NCI-H510A (cell line): ENCODE data around the gene CXCR1.
"Not testable (repeated sequence)": the region's sequence is repeated elsewhere in the genome, so short reads cannot be mapped to it uniquely, and the experiment has no call there.

Experiments used
- DNase-seq: peaks from one replicate; lab custom pipeline; 2025; lab: John Stamatoyannopoulos, UW

CXCR1 gene

DNA sequence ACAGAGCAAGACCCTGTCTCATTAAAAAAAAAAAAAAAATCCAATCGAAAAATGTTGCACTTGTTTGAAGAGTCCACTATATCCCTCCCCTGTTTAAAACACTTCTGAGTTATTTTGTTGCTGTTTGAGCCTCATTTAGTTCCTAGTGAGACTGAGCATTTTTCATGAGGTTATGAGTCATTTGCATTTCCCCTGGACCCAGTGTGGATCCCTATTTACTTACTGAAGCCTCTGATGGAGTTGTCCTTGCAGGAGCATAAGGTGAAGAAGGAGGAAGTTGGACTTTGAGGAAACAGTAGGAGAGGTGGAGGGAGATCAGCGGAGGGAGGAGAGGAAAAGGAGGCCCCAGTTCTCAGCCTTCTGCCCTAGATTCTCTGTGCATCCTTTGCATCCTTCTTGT, 5.1 kb downstream of the CXCR1 start:
- DNase-seq: no peak

DNA sequence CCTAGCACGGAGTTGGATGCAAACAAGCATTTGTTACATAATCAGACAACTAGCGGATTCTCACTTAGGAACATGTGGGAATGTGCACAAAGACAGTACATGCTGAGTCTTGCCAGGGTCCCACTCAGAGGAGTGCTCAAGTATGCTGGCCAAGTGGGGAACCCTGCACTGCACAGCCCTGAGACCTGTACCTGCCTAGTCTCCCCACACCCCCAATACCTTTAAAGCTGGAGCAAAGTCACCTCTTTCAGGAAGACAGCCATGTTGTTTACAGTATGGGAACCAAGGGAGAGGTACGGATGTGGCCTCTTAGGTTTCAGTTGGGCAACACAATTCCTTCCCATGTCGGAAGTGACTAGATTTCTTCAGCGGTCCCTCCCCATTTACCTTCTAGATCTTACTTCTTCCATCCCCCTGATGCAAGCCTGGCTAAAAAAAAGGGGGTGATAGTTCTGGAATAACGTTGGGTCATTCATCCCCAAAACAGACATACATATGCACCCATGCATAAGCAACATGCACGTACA, 10.7 kb downstream of the CXCR1 start:
- DNase-seq: no peak

DNA sequence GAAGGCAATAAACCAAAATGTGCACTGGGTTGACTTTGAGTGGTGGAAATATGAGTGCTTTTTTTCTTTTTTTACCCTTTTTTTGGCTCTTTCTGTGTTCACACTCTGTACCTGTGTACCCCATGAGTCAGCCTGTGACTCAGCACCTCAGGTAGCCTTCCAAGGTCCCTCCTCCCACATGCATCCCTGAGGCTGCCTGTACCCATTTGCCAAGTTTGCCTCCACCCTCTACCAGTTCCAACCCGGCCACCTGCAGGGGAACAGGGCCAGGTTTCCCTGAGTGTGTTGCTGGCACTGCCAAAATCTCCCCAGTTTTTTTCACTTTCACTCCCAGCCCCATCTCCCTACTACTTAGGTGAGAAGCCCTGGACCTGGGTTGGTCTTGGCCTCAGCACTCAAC, 14.0 kb downstream of the CXCR1 start:
- no peak for DNase-seq

DNA sequence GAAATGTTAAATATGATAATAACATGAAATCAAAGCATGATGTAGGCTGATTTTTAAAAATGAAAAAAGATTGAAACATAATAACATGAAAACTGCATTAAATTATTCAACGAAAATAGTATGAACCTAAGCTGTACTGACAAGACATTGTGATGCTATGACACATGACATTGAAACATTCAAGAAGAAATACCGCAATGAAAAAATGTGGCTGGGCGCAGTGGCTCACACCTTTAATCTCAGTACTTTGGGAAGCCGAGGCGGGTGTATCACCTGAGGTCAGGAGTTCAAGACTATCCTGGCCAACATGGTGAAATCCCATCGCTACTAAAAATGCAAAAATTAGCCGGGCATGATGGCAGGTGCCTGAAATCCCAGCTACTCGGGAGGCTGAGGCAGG, 14.6 kb downstream of the CXCR1 start:
- DNase-seq: no peak

DNA sequence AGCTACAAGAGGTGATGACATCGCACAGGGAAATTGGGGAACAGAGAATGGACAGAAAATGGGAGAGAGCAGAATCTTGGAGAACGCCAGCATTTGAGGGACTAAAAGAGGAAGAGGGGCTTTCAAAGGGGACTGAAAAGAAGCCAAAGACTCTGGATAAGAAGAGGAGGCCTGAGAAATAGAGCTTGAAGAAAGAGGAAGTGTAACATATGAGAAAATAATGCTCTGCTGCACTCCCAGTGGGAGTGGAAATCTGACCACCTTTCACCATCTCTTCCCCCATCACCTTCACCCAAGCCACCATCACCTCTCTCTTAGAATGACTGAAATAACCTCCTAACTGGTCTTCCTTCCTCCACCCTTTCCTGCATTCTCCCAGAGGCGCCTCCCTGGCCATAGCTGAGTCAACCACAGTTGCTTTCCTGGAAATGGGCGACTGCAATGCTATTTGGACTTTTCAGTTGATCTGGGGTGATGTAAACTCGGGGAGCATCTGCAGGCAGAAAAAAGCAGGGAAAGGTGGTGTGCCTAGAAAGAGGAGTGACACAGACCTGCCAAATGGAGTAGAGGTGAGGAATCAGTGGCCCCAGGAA, 16.8 kb downstream of the CXCR1 start:
- DNase-seq: no peak

DNA sequence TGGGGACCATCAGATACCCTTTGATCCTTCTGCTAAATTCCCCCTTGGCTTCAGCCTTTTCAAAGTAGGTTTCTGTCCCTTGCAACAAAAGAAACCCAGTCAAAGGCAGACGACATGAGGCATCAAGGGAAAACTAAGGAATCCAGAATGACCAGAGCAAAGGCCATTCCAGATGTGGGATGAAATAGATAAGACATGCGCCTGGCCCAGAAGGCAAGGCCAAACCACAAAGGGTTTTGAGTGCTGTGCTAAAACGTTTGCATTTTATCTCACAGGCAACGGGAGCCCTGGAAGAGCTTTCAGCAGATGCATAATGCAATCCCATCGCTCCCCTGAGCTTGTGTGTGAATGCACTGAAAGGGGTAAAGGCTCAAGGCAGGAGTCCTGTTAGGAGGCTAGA, 17.7 kb downstream of the CXCR1 start:
- DNase-seq: no peak

DNA sequence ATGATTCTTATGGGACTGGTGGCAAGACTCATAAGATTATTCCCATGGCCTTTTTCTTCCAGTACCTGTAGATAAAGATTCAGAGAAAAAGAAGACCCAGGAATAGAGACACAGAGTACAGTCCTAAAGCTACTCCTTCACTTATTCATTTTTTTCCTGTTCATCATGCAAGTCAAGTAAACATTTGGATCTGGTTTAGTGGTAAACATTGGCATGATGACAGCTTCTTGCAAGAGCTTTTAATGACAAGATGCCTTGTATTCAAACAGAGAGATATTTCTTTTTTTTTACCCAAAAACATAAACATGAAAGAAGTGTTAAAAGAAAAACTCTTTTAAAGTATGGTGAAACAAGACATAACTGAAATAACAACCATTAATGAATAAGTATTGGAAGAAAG, 20.7 kb downstream of the CXCR1 start:
- no peak for DNase-seq

DNA sequence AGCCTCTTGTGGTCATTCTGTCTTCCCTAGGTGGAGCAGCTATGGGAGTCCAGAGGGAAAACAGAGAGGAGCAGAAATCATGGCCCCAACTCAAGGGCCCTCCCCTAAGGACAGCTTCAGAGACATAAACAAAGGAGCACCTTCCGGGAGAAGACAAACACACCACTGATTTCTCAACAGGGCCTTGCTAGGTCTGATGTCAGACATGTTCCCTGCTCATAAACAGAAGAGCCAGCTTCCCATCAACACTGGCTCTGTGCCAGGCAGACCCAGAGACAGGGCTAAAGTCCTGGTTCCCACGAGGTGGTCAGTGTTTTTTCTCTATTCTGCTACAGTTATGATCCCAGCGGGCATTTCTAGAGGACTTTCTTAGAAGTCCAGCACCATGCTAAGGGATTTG, 21.6 kb downstream of the CXCR1 start:
- DNase-seq: no peak

DNA sequence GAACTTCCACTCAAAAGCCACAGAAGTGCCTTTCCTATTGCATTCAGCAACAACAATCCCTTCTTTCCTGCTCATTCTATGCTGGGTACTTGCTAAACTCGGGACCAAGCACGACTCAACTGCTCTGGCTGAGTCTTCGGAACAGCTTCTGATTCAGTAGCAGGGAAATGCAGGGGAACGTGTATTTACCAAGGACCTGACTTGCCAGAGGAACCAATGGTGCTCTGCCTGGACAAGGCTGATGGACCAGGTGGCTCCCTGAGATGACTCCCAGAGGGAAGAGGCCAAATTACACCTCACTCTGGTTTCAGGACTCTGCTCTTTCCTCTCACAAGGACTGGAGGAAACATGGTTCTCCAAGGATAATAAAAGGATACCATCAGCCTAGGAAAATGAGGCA, 28.7 kb downstream of the CXCR1 start:
- DNase-seq: no peak

DNA sequence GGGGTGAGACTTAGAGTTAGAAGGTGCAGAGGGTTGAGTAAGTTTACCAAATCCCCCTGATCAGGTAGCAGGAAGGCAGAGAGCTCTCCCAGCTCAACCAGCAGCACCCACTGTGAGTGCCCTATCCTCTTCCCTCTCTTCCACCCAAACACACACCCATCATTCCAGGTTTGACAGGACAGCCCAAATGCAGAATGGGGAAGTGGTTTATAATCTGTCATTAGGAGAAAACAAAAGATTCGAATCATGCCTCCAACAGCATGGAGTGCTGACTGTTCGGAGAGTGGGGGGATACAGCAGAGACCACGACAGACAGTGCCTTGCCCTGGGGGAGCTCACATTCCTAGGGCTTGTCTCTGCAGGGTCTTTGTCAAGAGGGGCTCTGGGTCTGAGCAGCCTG, 29.2 kb downstream of the CXCR1 start:
- DNase-seq: no peak

DNA sequence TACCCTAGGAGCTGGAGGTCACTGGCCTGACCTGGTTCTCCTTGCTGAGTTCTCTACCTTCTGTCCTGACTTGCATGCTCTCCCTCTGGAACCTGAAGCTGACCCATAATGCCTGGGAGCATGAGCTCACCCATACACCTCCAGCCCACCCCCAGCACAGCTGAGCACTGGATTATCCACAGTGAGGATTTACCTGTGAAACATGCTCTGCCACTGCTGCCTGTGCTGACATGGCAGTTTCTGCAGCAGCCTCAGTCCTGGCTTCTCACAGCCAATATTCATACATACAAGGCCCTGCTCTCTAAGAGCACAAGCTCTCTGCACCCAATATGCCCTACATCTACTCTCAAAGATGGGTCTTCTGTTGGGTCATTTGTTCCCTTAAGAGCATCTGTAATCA, 35.9 kb downstream of the CXCR1 start:
- DNase-seq: no peak

DNA sequence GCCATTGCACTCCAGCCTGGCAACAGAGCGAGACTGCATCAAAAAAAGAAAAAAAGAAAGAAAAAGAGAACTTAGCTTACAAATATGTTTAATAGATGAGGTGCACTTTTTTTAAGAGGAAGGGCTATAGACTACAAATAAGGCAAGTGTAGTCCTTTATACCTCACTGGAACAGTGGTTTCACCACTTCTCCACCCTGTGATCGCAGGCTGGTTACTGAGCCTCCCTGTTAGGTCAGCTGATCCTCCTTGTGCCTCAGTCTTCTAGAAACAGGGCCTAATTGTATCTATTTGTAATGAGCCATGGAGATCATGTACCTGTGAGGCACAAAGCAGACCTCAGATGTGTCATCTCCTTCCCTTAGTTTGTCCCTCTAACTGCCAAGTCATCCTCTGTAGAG, 36.4 kb downstream of the CXCR1 start:
- DNase-seq: no peak

DNA sequence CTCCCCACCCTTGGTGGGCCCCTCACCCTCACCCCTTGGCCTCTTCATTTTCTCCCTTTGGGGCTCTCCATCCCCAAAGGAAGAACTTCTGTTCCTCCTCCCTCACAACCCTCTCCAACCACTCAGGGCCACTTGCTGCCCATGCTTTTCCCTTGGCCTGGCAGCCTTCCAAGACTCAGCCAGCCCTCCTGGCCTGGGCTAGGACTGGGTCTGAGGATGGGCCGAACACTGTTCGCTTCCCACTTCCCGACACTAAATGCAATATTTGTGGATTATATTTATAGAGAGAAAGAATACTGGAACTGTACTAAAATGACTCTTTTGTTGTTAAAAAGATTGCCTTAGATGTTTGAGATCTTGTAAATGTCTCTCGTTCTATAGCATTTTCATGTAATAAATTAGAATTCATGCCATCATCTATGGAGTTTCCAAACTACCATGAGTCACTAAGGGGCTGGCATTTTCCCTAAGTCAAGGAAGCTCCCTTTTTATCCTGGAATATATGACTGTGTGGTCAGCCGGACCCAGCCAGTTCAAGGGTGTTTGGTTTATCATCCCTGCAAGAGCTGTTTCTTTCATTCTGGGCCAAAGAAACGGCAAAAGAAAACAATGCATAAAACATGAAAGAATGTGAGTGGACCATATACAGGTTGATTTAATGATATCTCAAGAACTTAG, 37.2 kb downstream of the CXCR1 start:
- DNase-seq: no peak

DNA sequence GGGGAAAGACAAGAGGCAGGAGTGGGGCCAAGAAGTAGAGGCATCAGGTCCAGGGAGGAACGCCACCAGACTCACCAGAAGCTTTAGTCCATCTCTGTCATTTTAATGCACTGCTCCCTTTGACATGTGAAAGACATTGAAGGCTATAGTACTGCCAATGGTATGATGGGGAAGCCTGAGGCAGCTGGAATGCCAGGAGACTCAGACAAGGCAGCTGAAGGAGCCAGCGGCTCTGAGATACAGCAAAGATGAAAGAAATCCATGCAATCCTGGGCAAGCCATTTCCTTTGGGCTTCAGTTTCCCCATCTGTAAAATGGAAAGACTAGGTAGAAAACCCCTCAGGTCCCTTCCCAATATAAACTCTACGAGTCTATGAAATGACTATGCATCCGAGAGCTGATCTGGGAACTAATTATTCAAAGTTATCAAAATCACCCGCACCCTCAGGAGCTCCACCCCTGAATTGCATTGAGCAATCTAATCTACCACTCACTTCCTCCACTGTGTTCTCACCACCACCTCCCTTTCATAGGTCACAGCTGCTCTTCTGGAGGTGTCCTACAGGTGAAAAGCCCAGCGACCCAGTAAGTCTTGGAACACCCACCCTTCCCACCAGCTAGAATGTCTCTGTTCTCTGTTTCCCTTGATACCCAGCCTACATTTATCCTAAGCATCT, 37.8 kb downstream of the CXCR1 start:
- no peak for DNase-seq

DNA sequence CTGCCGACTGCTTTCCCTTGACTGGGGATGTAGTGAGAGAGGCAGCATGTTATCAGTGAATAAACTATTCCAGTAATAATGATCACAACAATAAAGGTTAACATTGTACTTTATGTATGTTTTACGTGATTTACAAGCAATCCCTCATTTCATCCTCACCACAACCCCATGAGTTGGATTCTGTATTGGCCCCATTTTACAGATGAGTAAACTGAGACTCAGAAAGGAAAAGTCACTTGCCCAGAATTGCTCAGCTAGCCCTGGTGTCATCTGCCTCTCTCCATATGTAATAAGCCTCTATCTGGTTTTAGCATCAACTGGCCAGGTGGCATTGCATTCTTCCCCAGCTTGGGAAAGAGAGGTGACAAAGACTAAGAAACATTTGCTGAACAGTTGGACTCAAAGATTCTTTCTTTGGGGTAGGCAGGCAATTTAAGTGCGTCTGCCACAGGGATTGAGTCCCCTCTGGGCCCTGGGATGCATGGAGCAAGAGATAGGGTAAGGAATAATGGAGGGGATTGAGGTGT, 38.8 kb downstream of the CXCR1 start:
- no peak for DNase-seq

DNA sequence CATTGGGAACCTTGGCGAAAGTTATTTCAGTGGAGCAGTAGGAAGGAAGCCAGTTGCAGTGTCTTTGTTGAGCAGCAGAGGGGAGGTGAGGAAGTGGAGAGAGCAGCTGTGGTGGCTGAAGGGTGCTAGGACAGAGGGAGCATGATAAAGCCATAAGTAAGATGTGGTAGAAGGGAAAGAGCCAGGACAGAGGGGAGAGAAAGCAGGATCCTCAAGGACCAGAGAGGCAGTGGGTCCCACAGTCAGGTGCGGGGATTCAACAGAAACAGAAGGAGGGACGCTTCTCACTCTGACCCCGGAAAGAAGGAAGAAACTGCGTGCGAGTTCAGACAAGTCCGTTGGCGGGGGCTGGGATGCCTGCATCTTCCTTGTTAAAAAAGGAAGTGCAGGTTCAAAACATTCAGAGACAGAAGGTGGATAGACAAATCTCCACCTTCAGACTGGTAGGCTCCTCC, 41.1 kb downstream of the CXCR1 start, which contains the start of gene CXCR2:
Gene CXCR2 (plus strand): TSS at position 403 of the 455 bp plus-strand sequence. CDS start 8,774 bp downstream, outside the sequence.
- DNase-seq: no peak

DNA sequence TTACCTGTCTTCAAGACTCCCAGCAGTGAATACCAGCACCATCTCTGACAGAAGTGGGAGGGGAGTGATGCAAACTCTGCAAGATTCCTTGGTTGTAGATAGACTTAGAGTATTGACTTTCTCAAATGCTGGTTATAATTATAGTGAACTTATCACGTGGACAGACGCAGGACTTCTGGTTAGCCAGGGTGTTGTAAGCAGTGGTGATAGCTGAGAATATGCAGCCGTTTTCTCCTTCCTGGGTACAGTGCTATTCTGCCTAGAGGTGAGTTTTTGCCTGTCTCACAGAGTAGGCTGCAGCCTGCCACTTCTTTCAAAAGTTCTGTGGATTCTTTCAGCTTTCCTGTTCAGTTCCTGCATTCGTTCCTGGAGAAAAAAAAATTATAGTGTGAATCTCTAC, 41.7 kb downstream of the CXCR1 start:
- DNase-seq: no peak

DNA sequence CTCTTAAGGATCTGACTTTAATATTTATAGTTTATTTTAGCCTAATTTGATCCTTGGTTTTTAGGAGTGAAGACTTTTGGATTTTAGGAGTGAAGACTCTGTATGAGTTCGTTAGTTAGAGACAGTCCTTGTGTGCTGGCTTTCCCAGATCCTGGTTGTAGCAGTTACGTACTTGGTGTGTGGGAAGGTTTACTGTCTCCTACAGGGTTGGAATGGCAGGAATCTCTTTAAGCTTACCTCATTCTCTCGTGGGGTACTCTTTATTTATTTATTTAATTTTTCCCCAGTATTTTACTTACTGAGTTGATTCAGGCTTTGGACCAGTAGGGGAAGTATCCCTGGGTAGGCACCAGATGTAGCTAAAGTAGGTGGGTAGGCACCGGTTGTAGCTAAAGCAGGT, 42.8 kb downstream of the CXCR1 start:
- DNase-seq: no peak

DNA sequence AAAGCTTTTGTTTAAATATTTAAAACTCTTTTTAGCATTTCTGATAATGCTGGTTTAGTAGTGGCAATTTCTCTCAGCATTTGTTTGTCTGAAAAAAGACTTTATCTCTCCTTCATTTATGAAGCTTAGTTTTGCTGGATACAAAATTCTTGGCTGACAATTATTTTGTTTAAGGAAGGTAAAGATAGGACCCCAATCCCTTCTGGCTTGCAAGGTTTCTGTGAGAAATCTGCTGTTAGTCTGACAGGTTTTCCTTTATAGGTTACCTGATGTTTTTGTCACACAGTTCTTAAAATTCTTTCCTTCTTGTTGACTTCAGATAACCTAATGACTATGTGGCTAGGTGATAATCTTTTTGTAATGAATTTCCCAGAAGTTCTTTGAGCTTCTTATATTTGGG, 44.5 kb downstream of the CXCR1 start:
- DNase-seq: not testable (repeated sequence)

DNA sequence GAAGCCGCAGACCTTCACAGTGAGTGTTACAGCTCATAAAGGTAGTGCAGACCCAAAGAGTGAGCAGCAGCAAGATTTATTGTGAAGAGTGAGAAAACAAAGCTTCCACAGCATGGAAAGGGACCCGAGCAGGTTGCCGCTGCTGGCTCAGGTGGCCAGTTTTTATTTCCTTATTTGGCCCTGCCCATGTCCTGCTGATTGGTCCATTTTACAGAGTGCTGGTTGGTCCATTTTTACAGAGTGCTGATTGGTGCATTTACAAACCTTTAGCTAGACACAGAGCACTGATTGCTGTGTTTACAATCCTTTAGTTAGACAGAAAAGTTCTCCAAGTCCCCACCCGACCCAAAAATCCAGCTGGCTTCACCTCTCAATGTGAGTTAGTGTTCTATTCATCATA, 45.0 kb downstream of the CXCR1 start:
- not testable (repeated sequence) for DNase-seq
